OCI-LY3 (cell line): Measurements from ENCODE around the gene DCST1.

Experiments
- H2AFZ ChIP-seq: fragments of 200-600, 300-600 bp; shearing (Covaris generic); 2 replicates; pipeline ENCODE4 v1.6.0; 2014; ENCODE audit warnings: antibody characterized with exemption, low read depth, low read length
- H3K27ac ChIP-seq: fragments of 200-600, 300-600 bp; sonication (generic); 2 replicates; pipeline ENCODE4 v1.5.1; 2014; ENCODE audit warnings: mild to moderate bottlenecking, low read length, moderate library complexity, mixed read lengths
- H3K27me3 ChIP-seq: fragments of 200-600, 300-600 bp; sonication (generic); 2 replicates; pipeline ENCODE4 v1.6.1; 2014; ENCODE audit warnings: low read depth, low read length, mixed read lengths
- H3K36me3 ChIP-seq: fragments of 200-600, 300-600 bp; sonication (generic); replicated peaks from 2 replicates; pipeline ENCODE3; 2014; ENCODE audit warnings: low read depth, low read length, mixed read lengths
- H3K4me1 ChIP-seq: fragments of 300-600, 200-600 bp; sonication (generic); 2 replicates; pipeline ENCODE4 v1.6.1; 2014; ENCODE audit warnings: low read length, mixed read lengths
- H3K4me2 ChIP-seq: fragments of 200-600, 300-600 bp; sonication (generic); 2 replicates; pipeline ENCODE4 v1.6.1; 2014; ENCODE audit warnings: low read length, mixed read lengths
- H3K4me3 ChIP-seq: fragments of 300-600, 200-600 bp; sonication (generic); 2 replicates; pipeline ENCODE4 v1.5.1; 2014; ENCODE audit warnings: antibody characterized with exemption, mild to moderate bottlenecking, low read length, moderate library complexity
- H3K79me2 ChIP-seq: fragments of 300-600, 200-600 bp; shearing (Covaris generic); 2 replicates; pipeline ENCODE4 v1.6.1; 2014; ENCODE audit warnings: mild to moderate bottlenecking, low read length, mixed read lengths
- H3K9ac ChIP-seq: fragments of 300-600, 200-600 bp; shearing (Covaris generic); 2 replicates; pipeline ENCODE4 v1.6.0; 2014; ENCODE audit warnings: mild to moderate bottlenecking, low read length, moderate library complexity
- H3K9me3 ChIP-seq: fragments of 200-600, 300-600 bp; shearing (Covaris generic); 2 replicates; pipeline ENCODE4 v1.6.1; 2014; ENCODE audit warnings: low read length, mixed read lengths; ENCODE audit not compliant: insufficient read depth
- H4K20me1 ChIP-seq: fragments of 200-600, 300-600 bp; sonication (generic); 2 replicates; pipeline ENCODE4 v1.6.1; 2016; ENCODE audit warnings: low read length, mixed read lengths; ENCODE audit not compliant: insufficient read depth
- EZH2phosphoT487 ChIP-seq: fragments of 200-600 bp; shearing (Covaris generic); IDR thresholded peaks from 2 replicates; pipeline ENCODE4 v1.6.1; 2018; ENCODE audit warnings: antibody characterized with exemption, mixed run types, low read depth
- TF ChIP-seq, protein P1 (sequence below): fragments of 200-600, 300-600 bp; sonication (generic); IDR thresholded peaks from 2 replicates; pipeline ENCODE4 v1.5.1; 2014; ENCODE audit warnings: antibody characterized with exemption, low read length, low read depth

The DCST1 gene

DNA sequence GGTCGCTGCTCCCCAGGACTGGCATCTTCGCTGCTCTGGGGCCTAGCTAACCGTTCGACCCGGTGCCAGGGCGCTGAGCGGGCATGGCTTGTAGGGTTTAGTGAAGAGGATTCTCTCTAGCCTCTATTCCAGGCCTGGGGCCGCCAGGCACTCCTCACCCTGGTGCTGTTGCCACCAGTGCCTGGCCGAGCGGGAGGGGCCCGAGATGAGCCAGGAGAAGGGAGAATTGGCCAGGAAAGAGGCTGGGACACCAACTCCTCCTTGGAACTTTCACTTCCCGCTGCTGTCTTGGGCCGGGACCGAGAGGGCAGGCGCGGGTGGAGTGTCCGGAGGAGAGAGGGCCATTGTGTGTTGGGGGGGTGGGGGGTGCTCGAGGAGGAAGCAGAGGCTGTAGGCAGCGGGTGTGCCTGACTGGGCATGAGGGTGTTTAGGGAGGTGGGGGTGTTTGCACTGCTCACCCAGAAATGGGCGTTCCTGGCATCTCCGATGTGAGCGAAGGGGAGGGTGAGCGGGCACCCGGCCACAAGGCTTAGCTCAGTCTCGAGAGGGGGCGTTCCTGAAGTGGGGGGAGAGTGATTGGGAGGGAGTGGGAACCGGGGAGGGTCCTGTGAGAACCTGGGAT, 18.3 kb downstream of the DCST1 start:
- no peak overlapping the region for H3K27ac ChIP-seq
- H3K4me1 ChIP-seq = peaks cover 17% of the 10 kb centered on the region
- peak overlapping the region; percentile 96 for H3K4me2 ChIP-seq
- no peaks in the 10 kb centered on the region for H3K79me2 ChIP-seq
- H4K20me1 ChIP-seq = no peaks in the 10 kb centered on the region
- H2AFZ ChIP-seq = peak overlapping the region; percentile 17; the same call in 1 of the 2 replicates
- no peak for TF ChIP-seq EZH2phosphoT487
- peak overlapping the region; percentile 79 for H3K9ac ChIP-seq
- H3K9me3 ChIP-seq = no peaks in the 10 kb centered on the region
- H3K4me3 ChIP-seq = peak overlapping the region; percentile 79
- no peaks in the 10 kb centered on the region for H3K27me3 ChIP-seq
- peaks cover 6% of the 10 kb centered on the region for H3K36me3 ChIP-seq

DNA sequence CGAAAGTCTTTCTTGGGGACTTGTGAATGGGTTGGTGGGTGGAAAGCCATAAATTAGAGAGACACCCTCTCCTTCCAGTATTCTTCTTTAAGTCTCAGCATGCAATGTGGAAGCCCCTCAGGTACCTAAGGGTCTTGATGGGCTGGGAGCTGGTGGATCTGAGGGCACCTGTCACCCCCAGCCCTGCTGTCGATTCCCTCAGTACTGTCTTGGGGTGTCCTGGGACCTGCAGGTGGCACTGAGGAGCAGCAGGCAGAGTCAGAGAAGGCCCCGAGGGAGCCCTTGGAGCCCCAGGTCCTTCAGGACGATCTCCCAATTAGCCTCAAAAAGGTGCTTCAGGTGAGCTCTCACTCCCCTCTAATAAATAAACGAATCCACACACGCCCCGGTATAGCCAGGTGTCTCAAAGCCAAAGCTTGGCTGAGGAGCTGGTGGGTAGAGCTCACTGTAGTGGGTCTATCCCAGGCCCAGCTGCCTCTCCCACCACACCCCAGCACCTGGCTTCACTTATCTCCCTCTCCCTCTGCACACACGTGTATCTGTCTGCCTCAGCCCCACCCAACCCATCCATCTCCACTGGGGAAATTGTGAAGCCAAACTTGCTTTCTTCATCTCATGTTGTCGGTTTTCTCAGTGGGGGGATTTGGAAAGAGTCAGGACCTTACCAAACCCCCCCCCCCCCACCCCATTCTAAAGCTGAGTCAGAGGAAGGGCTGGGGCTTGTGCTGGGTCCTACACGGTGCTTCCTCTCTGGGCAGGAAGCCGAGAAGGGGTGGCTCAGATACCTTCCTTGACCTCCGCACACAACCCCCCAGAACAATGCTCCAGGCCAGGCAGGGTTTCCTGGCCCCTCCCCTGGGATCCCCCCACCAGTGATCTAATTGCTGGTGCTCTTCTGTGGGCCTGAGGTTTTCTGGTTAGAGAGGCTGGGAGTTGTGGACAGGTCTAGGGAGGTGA, 19.1 kb downstream of the DCST1 start:
- Histone ChIP-seq H3K9ac (peak overlapping the region; percentile 79; the same call in 1 of the 2 replicates), H3K79me2 (no peaks in the 10 kb centered on the region), H3K36me3 (peaks cover 6% of the 10 kb centered on the region), H3K4me3 (peak overlapping the region; percentile 79), H3K4me1 (peaks cover 17% of the 10 kb centered on the region), H4K20me1 (no peaks in the 10 kb centered on the region), H2AFZ (no peak overlapping the region), H3K27ac (no peak overlapping the region), H3K27me3 (no peaks in the 10 kb centered on the region), H3K4me2 (peak overlapping the region; percentile 96), H3K9me3 (no peaks in the 10 kb centered on the region)
- TF ChIP-seq EZH2phosphoT487 = no peak
- TF ChIP-seq, protein P1, sequence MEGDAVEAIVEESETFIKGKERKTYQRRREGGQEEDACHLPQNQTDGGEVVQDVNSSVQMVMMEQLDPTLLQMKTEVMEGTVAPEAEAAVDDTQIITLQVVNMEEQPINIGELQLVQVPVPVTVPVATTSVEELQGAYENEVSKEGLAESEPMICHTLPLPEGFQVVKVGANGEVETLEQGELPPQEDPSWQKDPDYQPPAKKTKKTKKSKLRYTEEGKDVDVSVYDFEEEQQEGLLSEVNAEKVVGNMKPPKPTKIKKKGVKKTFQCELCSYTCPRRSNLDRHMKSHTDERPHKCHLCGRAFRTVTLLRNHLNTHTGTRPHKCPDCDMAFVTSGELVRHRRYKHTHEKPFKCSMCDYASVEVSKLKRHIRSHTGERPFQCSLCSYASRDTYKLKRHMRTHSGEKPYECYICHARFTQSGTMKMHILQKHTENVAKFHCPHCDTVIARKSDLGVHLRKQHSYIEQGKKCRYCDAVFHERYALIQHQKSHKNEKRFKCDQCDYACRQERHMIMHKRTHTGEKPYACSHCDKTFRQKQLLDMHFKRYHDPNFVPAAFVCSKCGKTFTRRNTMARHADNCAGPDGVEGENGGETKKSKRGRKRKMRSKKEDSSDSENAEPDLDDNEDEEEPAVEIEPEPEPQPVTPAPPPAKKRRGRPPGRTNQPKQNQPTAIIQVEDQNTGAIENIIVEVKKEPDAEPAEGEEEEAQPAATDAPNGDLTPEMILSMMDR = peak; percentile 40; the same call in 1 of the 2 replicates

DNA sequence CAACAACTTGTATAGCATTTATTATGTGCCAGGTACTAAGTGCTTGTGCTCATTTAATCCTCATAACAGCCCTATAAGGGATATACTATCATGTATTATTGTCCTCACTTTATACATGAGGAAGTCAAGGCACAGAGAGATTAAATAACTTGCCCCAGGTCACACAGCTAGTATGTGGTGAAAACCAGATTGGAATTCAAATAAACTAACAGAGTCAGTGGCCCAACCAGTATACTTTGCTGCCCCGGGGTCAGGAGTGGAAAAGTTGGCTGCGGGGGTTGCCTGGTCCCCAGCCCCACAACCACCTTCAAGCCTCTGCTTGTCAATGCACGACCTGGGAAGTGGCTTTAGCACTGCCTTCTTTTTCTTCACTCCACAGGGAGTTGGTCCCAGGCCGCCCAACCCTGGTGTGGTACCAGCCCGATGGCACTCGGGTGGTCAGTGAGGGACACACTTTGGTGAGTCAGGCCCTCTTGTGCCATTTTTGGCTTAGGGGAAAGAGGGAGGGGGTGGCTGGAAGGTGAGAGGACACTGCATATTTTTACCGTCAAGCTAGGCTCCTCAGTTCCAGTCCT, 20.0 kb downstream of the DCST1 start:
- H3K4me1 ChIP-seq = peaks cover 17% of the 10 kb centered on the region
- H3K4me2 ChIP-seq = no peak overlapping the region
- no peak overlapping the region for H3K27ac ChIP-seq
- H3K36me3 ChIP-seq = peaks cover 6% of the 10 kb centered on the region
- no peak overlapping the region for H3K9ac ChIP-seq
- TF ChIP-seq EZH2phosphoT487 = no peak
- TF ChIP-seq, protein P1 = no peak
- H3K9me3 ChIP-seq = no peaks in the 10 kb centered on the region
- no peaks in the 10 kb centered on the region for H3K79me2 ChIP-seq
- H3K4me3 ChIP-seq = no peak overlapping the region
- no peaks in the 10 kb centered on the region for H3K27me3 ChIP-seq
- H4K20me1 ChIP-seq = no peaks in the 10 kb centered on the region
- H2AFZ ChIP-seq = no peak overlapping the region

DNA sequence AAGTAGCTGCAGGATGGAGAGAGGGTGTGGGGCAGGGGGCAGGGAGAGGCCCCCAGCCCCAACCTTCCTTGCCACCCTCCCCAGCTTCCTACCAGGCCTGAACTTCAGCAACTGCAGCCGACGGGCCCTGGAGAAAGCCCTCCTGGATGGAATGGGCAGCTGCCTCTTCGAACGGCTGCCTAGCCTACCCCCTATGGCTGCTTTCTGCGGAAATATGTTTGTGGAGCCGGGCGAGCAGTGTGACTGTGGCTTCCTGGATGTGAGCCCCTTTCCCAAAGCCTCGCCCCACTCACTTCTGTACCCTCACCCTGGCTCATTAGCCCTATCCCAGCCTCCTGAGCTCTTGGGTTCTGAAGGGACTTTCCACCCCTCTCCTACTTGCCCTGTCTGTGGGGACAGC, 23.5 kb downstream of the DCST1 start:
- Histone ChIP-seq H3K4me3 (no peak overlapping the region), H3K27me3 (no peaks in the 10 kb centered on the region), H3K79me2 (no peaks in the 10 kb centered on the region), H3K9ac (no peak overlapping the region), H3K4me2 (no peak overlapping the region), H2AFZ (no peak overlapping the region), H4K20me1 (no peaks in the 10 kb centered on the region), H3K4me1 (peaks cover 12% of the 10 kb centered on the region), H3K9me3 (no peaks in the 10 kb centered on the region), H3K27ac (no peak overlapping the region), H3K36me3 (peaks cover 6% of the 10 kb centered on the region)
- no peak for TF ChIP-seq EZH2phosphoT487
- TF ChIP-seq, protein P1 = no peak
